HepG2 (cell line): ENCODE results near the gene ATP9B. TPM values are rescaled to one million over a fixed set of nuclear protein-coding genes. Genes with fewer than 3 reads are reported as not detected.

ENCODE experiments used
- KMT2B ChIP-seq: IDR thresholded peaks from 2 replicates; pipeline ENCODE4 v1.6.1; 2016; ENCODE audit warnings: missing genetic modification reagents, missing compliant biosample characterization
- MEF2D ChIP-seq: sonication (generic); formaldehyde crosslinking; IDR thresholded peaks from 2 replicates; pipeline ENCODE4 v1.5.1; 2020; ENCODE audit warnings: mild to moderate bottlenecking, missing genetic modification reagents
- REXO4 ChIP-seq: sonication (generic); formaldehyde crosslinking; IDR thresholded peaks from 2 replicates; pipeline ENCODE4 v1.8.0; 2022; ENCODE audit warnings: missing genetic modification reagents, mild to moderate bottlenecking, borderline replicate concordance
- TCF7L2 ChIP-seq: IDR thresholded peaks from 2 replicates; pipeline ENCODE4 v1.6.1; 2011; ENCODE audit warnings: mild to moderate bottlenecking, low read depth, low read length, moderate library complexity
- ZFYVE20 ChIP-seq: sonication (generic); formaldehyde crosslinking; IDR thresholded peaks from 2 replicates; pipeline ENCODE4 v1.8.0; 2023; ENCODE audit warnings: low read depth, mild to moderate bottlenecking, moderate library complexity, missing genetic modification reagents, borderline replicate concordance
- ZNF790 ChIP-seq: sonication (generic); formaldehyde crosslinking; IDR thresholded peaks from 2 replicates; pipeline ENCODE4 v1.8.0; 2022; ENCODE audit warnings: missing genetic modification reagents, mild to moderate bottlenecking, borderline replicate concordance
- polyA plus RNA-seq, 8 experiments: library from polyadenylated mRNA; depleted of rRNA in 3 of 8; stranded (reverse) in 7 of 8; unstranded in 1 of 8; fragments of >200 nt; fragmentation: Illumina TruSeq in 4 of 8; extraction: Trizol in 4 of 8; gene quantifications; 2 replicates each; pipeline versions ENCODE4 v1.2.1 to v1.2.3, GENCODE V29; 2011 to 2016; ENCODE audit warnings: low read depth in 4 of 8, missing spikeins in 1 of 8, mixed read lengths in 1 of 8; ENCODE audit not compliant: insufficient read depth in 1 of 8
- total RNA-seq, 5 experiments: library from RNA; depleted of rRNA; stranded (reverse); fragments of >200 nt; fragmentation: Illumina TruSeq; extraction: Trizol; gene quantifications; 2 replicates each; pipeline ENCODE4 v1.2.3, GENCODE V29; 2016; ENCODE audit warnings: low read depth in 1 of 5
- TF ChIP-seq, protein P1 (sequence below): sonication (generic); formaldehyde crosslinking; IDR thresholded peaks from 2 replicates; pipeline ENCODE4 v1.4.0; 2020; ENCODE audit warnings: mild to moderate bottlenecking, missing genetic modification reagents

Gene ATP9B
- total and polyA plus RNA-seq, 2 of the 13 experiments (the other 11 are each of a cell fraction or from before 2014, with no cell fraction given) = 10.8 to 11.3 TPM

DNA sequence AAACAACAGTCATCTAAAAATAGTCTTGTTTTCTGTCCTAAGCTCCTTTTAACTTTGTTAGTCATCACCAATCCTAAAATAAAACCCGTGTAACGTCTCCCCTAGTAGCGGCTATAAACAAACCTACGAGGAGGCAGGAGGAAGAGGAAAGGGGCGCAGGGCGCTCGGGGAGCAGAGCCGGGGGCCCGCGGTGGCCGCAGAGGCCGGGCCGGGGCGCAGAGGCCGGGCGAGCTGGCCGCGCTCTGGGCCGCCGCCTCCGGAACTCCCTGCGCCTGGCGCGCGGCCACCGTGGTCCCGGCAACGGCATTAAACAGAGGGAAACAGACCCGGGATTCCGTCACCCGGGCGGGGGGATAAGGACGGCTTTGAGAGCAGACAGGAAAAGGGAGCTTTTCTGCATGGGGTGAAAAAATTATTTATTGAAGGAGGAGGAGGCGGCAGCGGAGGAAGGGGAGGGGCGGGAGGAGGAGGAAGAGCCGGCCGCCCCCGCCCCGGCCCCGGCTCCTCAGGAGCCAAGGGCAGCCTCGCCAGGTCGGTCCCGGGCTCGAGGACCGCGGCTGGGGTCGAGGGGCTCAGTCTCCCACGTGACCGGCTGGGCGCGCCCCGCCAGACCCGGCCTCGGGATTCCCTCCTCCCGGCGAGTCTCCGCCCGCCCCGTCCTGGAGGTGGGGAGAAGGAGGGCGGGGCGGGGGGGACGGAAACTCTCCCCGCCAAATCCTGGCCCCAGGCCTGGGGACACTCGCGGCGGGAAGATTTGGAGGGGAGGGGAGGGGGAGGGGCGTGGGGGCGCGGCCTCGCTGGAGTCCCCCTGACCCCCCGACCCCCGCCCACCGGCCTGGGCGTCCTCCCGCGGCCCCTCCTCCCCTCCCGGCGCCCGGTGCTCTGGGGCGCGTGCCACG lies 324.7 kb downstream of the ATP9B start (continued):
- TF ChIP-seq, protein P1, sequence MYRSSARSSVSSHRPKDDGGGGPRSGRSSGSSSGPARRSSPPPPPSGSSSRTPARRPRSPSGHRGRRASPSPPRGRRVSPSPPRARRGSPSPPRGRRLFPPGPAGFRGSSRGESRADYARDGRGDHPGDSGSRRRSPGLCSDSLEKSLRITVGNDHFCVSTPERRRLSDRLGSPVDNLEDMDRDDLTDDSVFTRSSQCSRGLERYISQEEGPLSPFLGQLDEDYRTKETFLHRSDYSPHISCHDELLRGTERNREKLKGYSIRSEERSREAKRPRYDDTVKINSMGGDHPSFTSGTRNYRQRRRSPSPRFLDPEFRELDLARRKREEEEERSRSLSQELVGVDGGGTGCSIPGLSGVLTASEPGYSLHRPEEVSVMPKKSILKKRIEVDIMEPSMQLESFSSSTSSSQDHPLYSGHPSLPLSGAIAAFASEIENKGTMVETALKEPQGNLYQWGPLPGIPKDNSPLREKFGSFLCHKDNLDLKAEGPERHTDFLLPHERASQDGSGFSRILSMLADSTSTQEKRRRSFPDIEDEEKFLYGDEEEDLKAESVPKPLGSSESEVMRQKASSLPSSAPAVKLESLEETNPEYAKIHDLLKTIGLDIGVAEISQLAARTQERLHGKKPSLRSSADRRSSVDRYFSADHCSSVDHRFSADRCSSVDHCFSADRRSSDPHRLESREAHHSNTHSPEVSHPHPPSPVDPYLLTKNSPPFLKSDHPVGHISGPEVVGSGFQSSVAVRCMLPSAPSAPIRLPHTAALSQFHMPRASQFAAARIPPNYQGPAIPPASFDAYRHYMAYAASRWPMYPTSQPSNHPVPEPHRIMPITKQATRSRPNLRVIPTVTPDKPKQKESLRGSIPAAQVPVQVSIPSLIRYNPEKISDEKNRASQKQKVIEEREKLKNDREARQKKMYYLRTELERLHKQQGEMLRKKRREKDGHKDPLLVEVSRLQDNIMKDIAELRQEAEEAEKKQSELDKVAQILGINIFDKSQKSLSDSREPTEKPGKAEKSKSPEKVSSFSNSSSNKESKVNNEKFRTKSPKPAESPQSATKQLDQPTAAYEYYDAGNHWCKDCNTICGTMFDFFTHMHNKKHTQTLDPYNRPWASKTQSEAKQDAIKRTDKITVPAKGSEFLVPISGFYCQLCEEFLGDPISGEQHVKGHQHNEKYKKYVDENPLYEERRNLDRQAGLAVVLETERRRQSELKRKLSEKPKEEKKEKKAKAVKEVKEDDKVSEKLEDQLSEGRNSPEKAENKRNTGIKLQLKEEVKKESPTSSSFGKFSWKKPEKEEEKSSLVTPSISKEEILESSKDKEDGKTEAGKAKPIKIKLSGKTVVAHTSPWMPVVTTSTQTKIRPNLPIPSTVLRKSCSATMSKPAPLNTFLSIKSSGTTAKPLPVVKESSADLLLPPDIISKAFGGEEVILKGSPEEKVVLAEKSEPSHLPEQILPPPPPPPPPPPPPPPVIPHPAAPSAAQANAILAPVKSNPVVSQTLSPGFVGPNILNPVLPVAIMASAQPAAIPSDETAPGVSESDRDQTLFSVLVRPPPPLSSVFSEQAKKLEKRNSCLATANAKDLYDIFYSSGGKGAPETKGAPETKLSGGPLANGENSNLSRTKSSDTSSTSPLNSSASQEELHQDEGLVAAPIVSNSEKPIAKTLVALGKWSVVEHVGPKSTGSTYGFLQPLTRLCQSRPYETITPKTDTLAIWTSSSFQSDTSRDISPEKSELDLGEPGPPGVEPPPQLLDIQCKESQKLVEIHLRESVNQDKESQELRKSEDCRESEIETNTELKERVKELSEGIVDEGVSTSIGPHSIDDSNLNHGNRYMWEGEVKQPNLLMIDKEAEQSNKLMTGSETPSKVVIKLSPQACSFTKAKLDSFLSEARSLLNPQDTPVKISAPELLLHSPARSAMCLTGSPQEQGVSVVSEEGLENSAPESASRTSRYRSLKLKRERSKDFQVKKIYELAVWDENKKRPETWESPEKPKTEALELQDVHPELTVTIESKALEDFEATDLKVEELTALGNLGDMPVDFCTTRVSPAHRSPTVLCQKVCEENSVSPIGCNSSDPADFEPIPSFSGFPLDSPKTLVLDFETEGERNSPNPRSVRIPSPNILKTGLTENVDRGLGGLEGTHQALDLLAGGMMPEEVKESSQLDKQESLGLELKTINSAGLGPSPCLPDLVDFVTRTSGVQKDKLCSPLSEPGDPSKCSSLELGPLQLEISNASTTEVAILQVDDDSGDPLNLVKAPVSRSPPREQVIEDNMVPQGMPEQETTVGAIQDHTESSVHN (CRISPR knock-in tag) = no peak
- TF ChIP-seq ZFYVE20 (CRISPR knock-in tag) (no peak), ZNF790 (CRISPR knock-in tag) (no peak), KMT2B (CRISPR knock-in tag) (no peak), REXO4 (CRISPR knock-in tag) (no peak), TCF7L2 (no peak), MEF2D (CRISPR knock-in tag) (no peak)
